Measurements from ENCODE around the gene SLC25A27. TPM values are rescaled to one million over a fixed set of nuclear protein-coding genes. Genes with fewer than 3 reads are reported as not detected.

SLC25A27 gene, protein sequence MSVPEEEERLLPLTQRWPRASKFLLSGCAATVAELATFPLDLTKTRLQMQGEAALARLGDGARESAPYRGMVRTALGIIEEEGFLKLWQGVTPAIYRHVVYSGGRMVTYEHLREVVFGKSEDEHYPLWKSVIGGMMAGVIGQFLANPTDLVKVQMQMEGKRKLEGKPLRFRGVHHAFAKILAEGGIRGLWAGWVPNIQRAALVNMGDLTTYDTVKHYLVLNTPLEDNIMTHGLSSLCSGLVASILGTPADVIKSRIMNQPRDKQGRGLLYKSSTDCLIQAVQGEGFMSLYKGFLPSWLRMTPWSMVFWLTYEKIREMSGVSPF
- 4.4 and 6.4 TPM in 2 replicates for total RNA-seq

DNA sequence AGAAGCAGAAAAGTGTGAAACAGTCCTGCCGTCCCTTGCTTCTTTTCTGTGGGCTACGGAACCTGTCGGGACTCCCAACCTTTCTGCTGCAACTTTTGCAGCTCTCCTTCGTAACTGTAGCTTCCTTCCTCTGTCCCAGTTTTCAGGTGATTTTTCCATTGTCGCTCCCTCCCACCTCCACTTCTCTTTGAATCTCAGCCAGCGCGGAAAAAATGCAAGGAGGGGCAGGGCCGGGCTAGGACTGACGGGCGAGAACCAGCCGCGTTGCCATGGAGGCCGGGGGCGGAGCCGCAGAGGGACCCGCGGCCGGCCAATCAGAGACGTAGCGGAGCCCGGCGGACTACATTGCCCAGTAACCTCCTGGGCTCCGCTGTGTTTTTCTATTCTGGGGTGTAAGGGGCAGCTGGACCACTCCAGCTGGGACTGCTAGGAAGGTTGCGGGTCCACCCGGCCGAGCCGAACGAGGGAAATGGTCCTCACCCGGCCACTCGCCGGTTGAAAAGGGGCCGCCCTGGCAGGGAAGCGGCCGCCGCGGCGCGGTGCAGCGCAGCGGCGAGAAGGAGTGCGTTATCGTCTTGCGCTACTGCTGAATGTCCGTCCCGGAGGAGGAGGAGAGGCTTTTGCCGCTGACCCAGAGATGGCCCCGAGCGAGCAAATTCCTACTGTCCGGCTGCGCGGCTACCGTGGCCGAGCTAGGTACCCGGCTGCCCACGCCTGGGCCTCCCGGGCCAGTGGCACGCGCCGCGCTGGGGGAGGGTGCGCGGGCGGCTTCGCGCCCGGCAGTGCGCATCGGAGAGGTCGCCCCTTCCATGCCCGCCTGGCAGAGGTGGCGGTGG, at the start of gene SLC25A27, which contains the start of gene CYP39A1:
Gene SLC25A27 (plus strand): TSS at position 373 of the 836 bp plus-strand sequence. CDS start 218 bp downstream, at position 591.
Gene CYP39A1 (minus strand): TSS at position 216 of the 836 bp plus-strand sequence. CDS start 236 bp downstream, outside the sequence.

DNA sequence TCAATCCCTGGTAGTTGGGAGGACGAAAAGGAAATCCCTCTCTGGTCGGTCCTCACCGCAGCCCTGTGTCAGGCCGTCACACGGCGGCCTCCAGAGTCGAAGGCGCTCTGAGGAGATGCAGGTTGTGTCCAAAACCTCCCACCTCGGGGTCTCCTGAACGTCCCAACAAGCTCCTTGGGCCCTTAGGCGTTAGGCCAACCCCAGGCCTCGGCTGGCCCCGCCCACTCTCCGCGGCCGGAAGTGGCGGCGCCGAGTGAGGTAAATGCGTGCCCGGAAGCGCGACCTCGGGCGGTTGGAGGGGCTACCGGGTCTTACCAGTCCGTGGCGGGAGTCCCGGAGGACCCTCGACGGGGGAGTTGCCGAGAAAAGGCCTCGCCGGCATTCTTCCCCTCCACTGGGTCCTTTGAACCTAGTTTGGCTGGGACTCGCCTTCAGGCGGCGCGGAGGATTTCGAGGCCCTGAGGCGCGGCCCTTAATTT, 34.9 kb downstream of the SLC25A27 start, which contains the start of gene TDRD6:
Gene TDRD6 (plus strand): TSS at position 267 of the 479 bp plus-strand sequence. CDS start 244 bp downstream, outside the sequence.

Other genes starting within 250 kb of the SLC25A27 start
- 4.2 and 10.4 TPM in 2 replicates for gene RCAN2, start 161.5 kb upstream of the SLC25A27 start, total RNA-seq
- gene CYP39A1, start 157 bp upstream of the SLC25A27 start, total RNA-seq, result 0.44 and 0.53 TPM in 2 replicates
- 0.12 and 0.13 TPM in 2 replicates for gene TDRD6, start 34.9 kb downstream of the SLC25A27 start, total RNA-seq
- 0.13 TPM in 1 of 2 replicates, not detected in the other for gene PLA2G7, start 82.4 kb downstream of the SLC25A27 start, total RNA-seq
- gene ANKRD66, start 94.0 kb downstream of the SLC25A27 start, total RNA-seq, result not detected in 2 replicates
- not detected in 2 replicates for gene MEP1A, start 140.4 kb downstream of the SLC25A27 start, total RNA-seq

All from aortic smooth muscle cell (primary cell).